ENCODE results near the gene SOAT2. TPM values are rescaled to one million over a fixed set of nuclear protein-coding genes. Genes with fewer than 3 reads are reported as not detected.

The SOAT2 gene
- not detected in 2 replicates for polyA plus RNA-seq

GRCh38 chr12:53102883-53103807 lies at the start of gene SOAT2:
TSS of gene SOAT2 (plus strand) at chr12:53103486. CDS start at chr12:53103578, 92 bp downstream.

GRCh38 chr12:53079226-53080117 lies 23.8 kb upstream of the SOAT2 start, which contains the start of gene SPRYD3:
TSS of gene SPRYD3 (minus strand) at chr12:53079390. CDS start at chr12:53079333, 57 bp downstream.

GRCh38 chr12:53097564-53098353 lies 5.5 kb upstream of the SOAT2 start, which contains the start of gene IGFBP6:
TSS of gene IGFBP6 (plus strand) at chr12:53097667. CDS start at chr12:53097718, 51 bp downstream.

Other genes with a start within 250 kb of the SOAT2 start
- not detected in 2 replicates for gene KRT8, start 198.4 kb upstream of the SOAT2 start, polyA plus RNA-seq
- 0.25 TPM in 1 of 2 replicates, not detected in the other for gene KRT18, start 154.4 kb upstream of the SOAT2 start, polyA plus RNA-seq
- 33.8 and 44.0 TPM in 2 replicates for gene EIF4B, start 97.0 kb upstream of the SOAT2 start, polyA plus RNA-seq
- 1.1 TPM in 1 of 2 replicates, not detected in the other for gene TNS2, start 53.4 kb upstream of the SOAT2 start, polyA plus RNA-seq
- gene SPRYD3, start 24.1 kb upstream of the SOAT2 start, polyA plus RNA-seq, result 25.0 and 26.0 TPM in 2 replicates
- 17.2 and 27.8 TPM in 2 replicates for gene IGFBP6, start 5.8 kb upstream of the SOAT2 start, polyA plus RNA-seq
- gene ZNF740, start 77.2 kb downstream of the SOAT2 start, polyA plus RNA-seq, result 1.6 and 2.4 TPM in 2 replicates
- 23.6 and 24.3 TPM in 2 replicates for gene CSAD, start 77.4 kb downstream of the SOAT2 start, polyA plus RNA-seq
- gene ITGB7, start 103.8 kb downstream of the SOAT2 start, polyA plus RNA-seq, result not detected in 2 replicates
- gene RARG, start 128.7 kb downstream of the SOAT2 start, polyA plus RNA-seq, result 0.32 and 0.74 TPM in 2 replicates
- gene ESPL1, start 164.8 kb downstream of the SOAT2 start, polyA plus RNA-seq, result not detected in 2 replicates
- 1,122 and 1,202 TPM in 2 replicates for gene PFDN5, start 192.1 kb downstream of the SOAT2 start, polyA plus RNA-seq
- 60.1 and 92.0 TPM in 2 replicates for gene MYG1, start 196.2 kb downstream of the SOAT2 start, polyA plus RNA-seq
- 6.3 and 19.0 TPM in 2 replicates for gene AAAS, start 218.1 kb downstream of the SOAT2 start, polyA plus RNA-seq
- not detected in 2 replicates for gene SP7, start 232.9 kb downstream of the SOAT2 start, polyA plus RNA-seq